Midbrain (tissue), 1 donor: Measurements from ENCODE around the gene AFF1.
"Not testable (repeated sequence)": the region's sequence is repeated elsewhere in the genome, so short reads cannot be mapped to it uniquely, and the experiment has no call there.

ENCODE experiments used
- DNase-seq: peaks from one replicate; lab custom pipeline; 2025; lab: John Stamatoyannopoulos, UW

The AFF1 gene

DNA sequence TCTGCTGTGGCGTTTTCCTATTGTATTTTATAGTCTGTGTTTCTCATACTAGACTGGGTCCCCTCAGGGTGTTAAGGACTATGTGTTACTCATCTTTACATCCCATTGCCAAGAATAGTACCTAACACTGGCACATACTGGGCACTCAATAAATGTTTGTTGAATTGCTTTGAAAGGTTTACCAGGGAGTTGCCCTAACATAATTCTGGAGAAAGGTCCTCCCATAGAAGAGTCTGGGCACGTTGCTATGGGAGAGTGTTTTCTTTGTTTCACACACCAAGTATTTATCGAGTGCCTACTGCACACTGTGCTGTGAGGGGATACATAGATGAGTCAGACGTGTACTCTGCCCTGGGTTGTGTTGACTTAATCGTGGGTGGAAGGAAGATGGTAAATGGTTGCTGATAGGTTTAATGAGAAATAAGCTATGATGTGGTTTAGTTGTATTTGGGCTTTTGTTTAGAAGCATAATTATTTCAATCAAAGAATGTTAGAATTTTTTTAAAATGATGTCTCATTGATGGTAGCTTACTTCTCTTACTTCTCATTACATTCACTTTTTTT, 42.9 kb downstream of the AFF1 start:
- no peak for DNase-seq

DNA sequence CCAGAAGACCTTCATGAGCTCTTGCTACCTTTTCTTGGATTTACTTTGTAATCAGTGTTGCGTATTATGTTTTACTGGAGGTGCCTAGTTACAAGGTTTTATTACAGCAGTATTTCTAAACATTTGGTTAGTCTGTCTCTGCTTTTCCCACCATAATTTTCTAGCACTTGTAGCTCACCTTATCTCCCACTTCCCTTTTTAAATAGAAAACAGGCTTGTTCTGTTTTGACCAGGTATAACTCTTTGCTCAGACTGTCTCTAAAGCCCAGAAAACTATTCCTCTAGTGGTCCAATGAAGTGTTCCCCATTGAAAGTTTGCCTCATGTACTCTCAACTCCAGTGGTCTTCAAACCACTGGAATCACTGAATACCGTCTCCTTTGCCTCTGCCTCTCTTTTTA, 43.9 kb downstream of the AFF1 start:
- DNase-seq, result no peak

DNA sequence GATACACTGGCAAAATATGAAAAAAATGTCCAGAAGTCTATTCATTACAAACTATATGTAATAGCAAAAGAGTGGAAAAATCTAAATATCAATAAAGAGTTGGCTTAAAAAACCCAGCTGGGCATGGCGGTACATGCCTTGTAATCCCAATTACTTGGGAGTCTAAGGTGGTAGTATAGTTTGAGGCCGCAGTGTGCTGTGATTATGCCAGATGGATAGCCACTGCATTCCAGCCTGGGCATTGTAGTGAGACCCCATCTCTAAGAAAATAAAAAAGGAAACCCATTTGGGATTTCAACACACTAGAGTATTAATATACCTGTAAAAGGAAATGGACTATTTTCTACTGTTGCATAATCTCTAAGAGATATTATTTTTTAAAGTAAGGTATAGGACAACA, 45.4 kb downstream of the AFF1 start:
- no peak for DNase-seq

DNA sequence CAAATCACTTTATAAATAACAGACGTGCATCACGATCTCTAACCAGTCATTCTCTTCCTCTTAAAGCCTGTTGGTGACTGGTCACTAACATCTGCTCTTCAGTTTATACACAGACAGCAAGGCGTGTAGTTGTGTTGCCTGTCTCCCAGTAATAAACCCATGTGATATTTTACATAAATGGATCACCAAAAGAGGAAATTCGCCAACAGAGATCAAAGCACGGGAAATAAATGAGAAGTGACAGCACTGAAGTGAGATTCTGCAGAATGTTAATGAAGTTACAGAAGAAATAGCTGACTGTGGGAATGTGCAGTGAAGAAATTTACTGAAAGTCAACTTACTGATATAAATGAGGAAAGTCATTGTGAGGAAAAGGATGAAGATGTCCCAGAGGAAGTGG, 47.0 kb downstream of the AFF1 start:
- DNase-seq, result no peak

DNA sequence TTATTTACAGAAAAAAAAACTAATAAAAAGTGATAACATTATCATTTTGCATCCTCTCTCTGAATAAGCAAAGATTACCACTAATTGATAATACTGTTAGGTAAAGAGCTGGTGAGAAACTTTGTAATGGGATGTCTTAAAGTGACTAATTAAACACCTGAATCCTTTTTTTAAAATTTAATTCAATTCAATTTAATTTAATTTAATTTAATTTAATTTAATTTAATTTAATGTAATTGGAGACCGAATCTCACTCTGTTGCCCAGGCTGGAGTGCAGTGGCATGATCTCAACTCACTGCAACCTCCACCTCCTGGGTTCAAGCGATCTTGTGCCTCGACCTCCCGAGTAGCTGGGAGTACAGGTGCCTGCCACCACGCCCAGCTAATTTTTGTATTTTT, 51.0 kb downstream of the AFF1 start:
- not testable (repeated sequence) for DNase-seq

DNA sequence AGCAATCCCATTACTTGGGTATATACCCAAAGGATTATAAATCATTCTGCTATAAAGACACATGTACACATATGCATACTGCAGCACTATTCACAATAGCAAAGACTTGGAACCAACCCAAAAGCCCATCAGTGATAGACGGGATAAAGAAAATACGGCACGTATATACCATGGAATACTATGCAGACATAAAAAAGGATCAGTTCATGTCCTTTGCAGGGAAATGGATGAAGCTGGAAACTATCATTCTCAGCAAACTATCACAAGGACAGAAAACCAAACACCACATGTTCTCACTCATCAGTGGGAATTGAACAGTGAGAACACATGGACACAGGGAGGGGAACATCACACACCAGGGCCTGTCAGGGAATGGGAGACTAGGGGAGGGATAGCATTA, 54.8 kb downstream of the AFF1 start:
- not testable (repeated sequence) for DNase-seq

DNA sequence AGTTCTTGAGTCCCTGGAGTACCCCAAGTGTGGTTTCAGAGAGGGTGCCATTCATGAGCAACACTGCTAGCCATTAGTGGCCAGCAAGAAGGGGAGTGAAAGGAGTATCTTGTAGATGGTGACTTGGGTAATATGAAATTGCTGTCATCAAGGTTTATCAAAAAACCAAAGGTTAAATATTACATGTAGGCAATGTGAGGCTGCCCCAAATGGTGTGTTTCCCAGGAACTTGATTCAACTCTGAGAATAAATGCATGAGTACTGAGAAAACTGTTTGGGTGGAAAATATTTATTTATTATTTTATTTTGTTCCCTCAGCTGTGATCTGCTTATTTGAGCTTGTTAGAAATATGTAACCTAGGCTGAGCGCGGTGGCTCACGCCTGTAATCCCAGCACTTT, 55.7 kb downstream of the AFF1 start:
- DNase-seq, result no peak

DNA sequence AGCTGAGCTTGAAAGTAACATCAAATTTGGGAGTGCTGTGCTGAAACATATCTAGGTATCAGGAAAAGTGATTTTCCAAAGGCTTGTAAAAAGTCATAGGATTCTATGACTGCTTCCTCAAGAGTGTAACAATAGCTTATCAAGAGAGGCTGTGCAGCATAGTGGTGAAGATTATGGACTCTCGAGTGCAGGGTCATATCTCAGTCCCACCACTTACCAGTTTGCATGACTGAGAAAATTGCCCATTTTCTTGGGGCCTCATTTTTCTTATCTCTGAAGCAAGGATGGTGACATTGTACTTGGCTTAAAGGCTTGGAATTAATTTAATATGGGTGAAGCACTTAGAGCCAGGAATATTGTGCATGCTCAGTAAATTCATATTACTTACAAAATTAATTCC, 57.2 kb downstream of the AFF1 start:
- no peak for DNase-seq

DNA sequence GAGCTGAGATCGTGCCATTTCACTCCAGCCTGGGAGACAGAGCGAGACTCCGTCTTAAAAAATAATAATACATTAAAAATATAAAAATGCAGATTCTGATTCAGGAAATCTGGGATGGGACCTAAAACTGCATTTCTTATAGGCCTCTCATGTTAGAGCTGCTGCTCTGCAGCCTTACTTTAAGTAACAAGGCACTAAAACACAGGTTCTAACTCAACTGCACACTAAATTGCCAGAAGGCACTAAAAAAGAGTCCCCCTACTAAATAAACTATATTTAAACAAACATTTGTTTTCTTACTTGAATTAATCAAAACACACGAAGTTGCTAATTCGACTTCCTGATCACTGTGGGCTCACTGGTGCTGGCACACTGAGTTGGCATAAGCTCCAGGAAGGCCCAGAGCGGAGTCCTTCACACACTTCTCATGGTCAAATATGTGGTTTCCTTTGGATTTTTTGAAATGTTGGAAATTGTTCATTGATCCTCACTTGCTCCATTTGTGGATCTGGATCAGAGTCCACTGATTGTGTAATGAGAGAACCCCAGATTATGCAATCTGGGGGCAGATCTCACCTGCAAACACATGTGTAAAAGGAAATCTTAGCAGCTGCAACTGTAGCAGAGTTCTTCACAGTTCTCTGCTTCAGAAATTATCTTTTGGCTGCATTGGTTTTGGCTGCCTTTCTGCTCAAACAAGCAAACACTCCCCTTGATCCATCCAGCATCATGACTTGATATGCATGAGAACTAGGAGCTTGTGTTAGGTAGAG, 59.3 kb downstream of the AFF1 start:
- DNase-seq, result no peak

DNA sequence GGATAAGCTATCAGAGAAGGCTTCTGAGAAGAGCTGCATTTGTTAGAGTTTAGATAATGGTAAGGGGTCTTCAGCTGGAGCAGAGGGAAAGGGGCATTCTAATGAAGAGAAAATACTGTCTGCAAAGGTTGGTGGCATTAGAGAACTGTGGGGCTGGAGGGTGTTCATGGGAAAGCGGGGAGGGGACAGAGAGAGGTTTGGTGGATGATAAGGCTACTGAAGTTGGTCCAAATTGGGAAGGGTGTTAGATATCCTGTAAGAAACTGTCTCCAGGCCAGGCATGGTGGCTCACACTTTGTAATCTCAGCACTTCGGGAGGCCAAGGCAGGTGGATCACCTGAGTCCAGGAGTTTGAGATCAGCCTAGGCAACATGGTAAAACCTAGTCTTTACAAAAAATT, 59.9 kb downstream of the AFF1 start:
- DNase-seq, result no peak

DNA sequence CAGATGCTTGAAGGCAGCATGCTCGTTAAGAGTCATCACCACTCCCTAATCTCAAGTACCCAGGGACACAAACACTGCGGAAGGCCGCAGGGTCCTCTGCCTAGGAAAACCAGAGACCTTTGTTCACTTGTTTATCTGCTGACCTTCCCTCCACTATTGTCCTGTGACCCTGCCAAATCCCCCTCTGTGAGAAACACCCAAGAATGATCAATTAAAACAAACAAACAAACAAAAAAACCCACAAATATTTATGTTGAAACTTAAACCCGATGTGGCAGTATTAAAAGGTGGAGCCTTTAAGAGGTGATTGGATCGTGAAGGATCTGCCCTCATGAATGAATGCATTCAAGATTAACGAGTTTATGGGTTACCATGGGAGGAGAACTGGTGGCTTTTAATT, 61.7 kb downstream of the AFF1 start:
- not testable (repeated sequence) for DNase-seq

DNA sequence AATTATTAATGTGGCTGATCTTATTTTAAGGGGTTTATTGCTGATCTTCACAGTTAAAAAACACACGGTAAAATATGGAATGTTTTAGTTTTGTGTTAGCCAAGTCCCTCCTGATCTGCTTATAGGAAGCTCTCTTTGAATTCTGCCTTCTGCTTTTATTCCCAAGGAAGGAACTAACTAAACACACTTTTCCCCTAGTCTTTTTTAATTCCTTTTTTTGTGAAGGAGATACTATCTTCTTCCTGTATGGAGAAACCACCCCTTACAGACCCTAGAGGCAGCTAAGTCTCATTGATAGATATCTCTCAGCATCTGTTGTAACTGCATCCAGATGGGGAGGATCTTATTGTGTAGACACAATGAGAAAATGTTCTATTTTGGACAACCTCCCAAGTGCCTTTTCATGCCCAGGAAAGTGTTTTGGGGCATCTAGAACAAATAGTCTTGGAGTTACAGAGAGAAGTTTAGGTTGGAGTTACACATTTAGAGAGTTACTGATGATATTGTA, 64.4 kb downstream of the AFF1 start:
- no peak for DNase-seq

DNA sequence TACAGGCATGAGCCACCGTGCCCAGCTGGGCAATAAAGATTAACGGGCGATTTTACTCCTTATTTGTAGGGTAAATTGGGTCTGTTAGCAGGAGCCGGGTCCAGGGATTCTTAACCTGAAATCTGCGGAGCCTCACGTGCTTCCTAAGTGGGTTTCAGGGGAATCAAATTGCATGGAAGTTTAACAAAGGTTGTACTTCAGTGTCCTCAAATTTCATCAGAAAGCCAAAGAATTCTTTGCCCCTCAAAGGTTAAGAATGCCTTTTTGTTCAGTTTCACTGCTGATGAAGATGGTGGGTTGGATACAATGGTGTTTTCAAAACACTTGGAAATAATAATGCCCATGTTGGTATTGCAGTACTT, 67.9 kb downstream of the AFF1 start:
- no peak for DNase-seq

DNA sequence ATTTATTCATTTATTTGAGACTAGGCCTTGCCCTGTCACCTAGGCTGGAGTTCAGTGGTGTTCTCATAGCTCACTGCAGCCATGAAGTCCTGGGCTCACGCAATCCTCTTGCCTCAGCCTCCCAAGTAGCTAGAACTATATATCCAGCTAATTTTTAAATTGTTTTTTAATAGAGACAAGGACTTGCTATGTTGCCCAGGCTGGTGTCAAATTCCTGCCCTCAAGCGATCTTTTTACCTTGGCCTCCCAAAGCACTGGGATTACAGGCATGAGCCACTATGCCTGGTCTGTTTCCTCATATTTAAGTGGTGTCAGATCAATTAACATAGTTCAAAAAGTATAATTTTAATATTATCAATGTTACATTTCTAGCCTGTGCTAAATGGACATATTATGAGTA, 68.5 kb downstream of the AFF1 start:
- DNase-seq, result no peak

DNA sequence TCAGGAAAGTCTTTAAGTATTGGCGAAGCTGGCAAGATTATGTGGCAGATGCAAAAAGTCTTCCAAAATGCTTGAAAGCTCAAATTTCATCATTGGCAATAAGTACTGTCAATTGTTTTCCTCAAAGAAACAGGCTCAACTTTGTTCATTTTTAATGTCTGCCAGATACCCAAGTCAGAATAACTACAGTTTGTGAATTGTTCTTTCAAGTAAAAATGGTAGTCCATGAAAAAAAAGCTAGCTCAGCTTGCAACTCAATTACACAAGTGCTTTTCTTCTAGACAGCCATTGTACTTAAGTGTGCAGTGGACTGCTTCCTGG, 70.5 kb downstream of the AFF1 start:
- no peak for DNase-seq

DNA sequence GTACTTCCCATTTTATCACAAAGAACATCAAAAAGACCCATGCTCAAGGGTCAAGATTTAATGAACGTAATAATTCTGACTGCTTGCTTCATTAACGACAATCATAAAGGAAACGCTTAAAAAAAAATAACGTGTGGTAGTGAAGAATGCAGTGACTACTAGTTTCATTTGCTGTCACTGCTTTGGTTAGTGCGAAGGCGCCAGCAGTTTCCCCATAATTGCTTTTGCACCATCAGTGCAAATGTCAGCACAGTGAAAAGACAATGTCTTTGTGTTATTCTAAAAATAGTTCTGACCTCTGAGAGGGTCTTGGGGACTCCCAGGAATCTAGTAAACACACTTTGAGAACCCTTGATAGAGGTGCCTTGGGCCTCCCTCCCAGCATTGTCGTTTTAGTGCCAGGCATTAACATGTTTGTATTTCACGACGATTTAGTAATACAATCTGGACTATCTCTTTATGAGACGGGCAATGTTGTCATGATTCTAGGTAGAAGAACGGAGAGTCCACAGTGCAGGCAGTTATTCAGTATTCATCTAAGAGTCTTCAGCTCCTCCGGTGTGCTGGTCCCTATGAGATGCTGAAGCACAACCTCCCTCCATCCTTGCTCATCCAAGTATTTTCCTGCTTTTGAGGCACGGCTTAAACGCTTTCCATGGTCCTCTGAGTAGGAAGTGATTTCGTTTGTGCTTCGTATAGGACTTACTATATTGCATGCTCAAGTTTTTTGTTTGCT, 71.0 kb downstream of the AFF1 start:
- DNase-seq, result peak; percentile 76

DNA sequence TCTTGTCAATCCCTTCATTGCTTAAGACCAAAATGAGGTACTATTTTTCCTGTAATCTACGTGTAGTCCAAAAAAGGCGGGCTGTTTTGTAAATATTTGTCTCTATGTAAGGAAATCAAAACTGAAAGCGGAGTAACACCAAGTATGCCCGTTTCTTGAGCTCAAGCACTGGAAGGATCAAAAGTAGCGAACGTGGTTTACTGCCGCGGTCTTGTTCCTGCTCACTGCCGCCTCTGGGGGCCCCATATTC, 71.5 kb downstream of the AFF1 start:
- no peak for DNase-seq

DNA sequence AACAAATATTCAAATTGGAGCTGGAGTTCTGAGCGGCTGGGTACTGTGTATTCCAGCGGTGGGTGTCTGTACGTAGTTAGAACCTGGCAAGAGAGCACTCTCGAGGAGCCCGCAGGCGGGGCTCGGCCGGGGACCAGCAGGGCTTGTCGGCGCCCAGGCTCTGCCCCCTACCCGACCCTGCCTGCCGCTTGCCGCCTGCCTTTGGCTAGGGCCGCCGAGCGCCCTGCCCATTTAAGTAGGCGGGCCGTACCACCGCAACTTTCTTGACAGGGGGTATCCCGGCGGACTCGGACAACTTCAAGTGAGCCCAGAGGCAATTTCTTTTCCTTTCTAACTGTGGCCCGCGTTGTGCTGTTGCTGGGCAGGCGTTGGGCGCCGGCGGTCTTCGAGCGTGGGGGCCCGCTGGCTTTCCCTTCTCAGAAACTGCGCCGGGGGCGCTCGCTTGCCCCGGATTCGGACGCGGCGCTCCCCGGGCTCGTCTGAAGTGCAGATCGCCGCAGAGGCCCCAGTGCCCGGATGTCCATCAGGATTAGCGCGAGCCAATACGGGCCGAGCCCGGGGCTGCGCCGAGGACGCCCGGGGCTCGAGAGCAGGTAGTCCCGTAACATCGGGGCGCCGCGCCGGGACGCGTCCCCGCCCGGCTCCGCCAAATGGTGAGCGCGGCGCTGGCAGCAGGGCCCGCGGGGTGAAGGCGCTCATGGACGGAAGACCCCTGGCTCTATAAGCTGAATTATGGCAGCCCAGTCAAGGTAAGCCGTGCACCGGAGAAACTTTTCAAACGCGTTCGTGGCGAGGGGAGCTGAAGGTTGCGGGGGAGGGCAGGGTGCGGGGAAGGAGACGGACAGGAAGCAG, 72.1 kb downstream of the AFF1 start:
- peak; percentile 97 for DNase-seq

DNA sequence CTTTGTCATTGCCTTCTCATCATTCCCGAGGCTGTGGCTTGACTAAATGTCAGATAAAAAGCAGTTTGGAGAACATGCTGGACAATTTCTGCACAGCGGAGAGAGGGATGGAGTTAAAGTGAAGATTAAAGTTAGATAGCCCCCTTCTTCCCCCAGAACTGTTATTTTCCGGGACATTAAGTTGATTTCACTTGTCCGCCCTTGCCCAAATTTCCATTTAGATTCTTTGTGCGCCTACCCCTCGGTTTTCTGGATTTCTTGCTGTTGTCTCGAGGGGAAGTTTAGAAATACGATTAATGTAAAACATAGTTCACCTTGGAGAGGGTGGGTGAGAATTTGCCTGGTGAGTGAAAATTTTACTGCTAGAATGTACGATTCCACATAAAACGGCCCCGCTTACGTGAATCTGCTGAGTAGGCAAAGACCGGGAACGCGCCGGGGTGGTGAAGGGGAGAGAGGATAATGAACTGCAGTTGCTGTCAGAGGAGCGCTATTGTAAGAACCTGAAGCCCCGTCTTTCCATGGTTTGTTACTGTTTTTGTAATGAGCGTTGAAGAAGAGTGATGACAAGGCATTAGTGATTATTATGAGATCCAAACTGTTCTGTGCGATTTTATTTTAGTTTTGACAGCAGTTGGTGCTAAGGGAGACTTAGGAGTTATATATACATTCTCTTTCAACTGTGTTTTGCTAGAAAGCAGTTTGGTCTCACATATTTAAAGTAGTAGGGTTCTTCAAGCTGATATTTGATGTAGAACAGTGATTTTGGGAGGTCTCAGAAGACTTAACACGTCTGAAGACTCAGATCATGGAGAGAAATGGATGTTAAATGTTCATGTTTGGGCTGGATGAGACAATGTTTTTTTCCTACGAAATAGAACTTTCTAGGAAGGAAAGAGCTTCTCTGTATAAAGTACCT, 73.0 kb downstream of the AFF1 start:
- DNase-seq, result peak; percentile 67

DNA sequence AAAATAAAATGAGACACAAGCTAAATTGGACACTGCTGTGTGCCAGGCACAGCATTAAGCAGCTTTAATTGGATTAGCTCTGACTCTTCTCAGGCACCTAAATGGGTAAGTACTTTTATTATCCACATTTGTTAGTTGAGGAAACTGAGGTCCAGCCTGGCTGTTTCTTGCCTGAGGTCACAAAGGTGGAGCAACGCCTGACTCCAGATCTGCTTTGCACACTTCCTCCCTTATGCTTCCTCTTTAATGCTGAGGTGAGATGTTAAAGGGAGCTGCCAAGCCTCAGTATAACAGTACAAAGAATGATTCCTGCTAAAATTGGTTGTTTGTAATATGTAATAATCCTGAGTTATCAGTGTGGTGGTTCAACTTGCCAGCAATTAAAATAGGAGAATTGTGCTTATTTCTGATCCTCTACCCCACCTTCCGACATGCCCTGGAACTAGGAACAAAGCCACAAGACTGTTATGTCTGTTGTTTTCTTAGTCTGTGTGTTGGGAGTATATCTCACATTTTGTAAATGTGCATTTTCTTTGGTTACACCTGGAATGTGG, 74.4 kb downstream of the AFF1 start:
- no peak for DNase-seq

DNA sequence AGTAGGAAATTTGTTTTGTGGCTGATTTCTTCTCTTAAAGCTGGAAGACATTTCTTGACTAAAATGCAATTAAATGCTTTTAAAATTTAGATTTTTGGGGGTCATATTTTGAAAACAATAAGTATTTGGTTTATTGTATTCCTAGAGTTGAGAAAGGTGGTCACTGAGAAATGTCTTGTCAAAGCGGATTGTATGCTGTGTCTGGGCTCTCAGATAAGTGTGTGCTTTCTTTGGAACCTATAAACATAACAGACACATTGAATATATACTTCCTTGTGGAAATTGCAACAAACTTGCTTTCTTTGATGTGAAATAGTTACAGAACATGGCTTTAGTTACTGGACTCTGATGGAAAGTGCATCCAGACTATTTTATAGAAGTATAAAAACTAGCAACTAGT, 75.4 kb downstream of the AFF1 start:
- DNase-seq, result no peak
